Left hindlimb (tissue), 1 donor: ENCODE data around the gene PRCD.
"Not testable (repeated sequence)": the region's sequence is repeated elsewhere in the genome, so short reads cannot be mapped to it uniquely, and the experiment has no call there.

Experiments used
- DNase-seq: peaks from one replicate; pipeline ENCODE4 v3.0.0-alpha.2; 2018

Gene PRCD

DNA sequence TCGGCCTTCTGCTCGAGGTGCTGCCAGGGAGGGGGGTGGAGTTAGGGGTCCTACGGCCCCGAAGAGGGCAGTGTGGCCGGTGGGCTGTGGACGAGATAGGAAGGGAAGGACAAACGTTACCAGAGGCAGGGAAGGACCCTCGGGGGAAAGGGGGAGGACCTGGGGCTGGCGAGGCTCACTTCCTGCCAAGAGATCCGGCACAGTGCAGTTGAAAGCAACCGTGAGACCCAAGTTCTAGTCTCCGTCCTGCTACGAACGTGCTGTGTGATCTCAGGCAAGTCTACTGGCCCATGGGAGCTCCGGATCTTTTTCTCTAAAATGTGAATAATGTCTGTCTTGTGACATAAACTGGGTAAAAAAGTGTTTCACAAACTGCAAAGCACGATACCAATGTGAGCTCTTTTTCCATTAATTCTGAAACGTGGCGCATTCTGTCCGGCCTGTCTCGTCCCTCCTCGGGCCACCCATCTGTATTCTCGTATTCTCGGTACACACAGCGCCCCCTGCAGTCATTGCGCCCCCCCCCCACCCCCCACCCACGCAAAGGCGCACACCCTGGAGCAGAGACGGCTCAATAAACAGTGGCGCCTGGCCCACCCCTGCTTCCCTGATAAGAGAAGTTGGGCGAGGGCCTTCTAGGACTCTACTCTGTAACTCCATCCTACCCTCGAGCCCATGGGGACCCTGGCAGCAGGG lies 11.2 kb upstream of the PRCD start:
- DNase-seq = no peak

DNA sequence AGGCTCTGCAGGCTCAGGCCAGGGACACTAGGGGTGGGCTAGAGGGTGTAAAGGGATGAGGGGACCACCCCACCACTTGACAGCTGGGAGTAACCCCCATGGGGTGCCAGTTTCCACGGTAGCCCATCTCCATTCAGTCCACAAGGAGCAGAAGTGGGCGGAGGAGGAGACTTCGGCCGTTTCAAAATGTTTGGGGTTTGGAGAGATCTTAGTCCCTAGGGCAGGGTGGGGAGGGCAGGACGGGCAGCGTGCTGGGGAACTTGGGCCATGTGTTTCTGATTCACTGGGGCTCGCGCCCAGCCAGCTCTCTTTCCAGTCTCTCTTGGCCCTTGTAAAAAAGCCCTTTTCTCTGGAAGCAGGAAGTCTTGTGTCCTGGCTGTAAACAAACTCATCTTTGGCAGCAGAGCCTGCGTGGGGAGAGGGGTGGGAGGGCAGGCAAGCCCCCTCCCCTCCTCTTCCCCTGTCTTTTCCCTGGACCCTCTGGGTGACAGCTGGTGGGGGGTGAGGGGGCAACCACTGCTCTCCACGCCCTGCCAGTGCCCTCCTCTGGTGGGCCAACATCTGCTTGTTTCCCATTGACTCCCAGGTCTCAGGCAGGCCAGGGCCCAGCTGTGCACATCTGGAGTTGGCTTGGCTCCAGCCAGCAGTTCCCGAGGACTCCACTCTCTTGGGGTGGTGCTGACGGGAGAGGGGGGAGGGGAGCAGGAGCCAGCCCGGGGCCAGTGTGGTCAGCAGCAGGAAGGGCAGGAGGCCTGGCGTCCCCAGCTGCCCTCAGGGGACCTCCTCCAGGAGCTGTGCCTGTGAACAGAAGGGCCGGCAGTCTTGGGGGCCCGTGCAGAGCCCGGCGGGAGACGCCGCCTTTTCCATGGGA lies 10.4 kb upstream of the PRCD start:
- DNase-seq = peak; percentile 91

DNA sequence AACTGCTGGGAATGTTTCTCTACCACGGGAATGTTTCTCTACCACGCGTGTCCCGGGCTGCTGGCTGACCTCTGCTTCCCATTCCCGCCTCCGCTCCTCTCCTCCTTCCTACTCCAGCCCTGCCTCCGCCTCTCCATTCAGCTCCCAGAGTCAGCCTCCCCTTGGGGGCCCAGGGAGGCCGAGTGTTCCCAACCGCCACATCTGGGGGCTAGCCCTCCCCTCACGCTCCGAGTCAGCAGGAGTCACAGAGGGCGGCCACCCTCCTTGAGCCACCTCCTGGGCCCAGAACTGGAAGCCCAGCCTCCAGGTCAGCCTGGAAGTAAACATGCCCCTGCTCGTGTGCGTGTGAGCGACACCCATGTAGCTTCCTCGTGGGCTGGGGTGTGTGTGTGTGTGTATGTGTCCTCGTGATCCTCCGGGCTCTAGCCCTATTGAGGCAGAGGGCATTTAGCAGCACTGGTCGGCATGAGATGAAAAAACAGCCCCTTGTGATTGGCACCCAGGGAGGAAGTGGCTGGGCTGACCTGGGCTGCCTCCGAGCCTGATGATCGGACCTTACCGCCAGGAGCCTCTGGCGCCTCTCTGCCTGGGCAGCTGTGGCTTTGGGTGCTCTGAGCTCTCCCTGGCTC lies 9.6 kb upstream of the PRCD start:
- no peak for DNase-seq

DNA sequence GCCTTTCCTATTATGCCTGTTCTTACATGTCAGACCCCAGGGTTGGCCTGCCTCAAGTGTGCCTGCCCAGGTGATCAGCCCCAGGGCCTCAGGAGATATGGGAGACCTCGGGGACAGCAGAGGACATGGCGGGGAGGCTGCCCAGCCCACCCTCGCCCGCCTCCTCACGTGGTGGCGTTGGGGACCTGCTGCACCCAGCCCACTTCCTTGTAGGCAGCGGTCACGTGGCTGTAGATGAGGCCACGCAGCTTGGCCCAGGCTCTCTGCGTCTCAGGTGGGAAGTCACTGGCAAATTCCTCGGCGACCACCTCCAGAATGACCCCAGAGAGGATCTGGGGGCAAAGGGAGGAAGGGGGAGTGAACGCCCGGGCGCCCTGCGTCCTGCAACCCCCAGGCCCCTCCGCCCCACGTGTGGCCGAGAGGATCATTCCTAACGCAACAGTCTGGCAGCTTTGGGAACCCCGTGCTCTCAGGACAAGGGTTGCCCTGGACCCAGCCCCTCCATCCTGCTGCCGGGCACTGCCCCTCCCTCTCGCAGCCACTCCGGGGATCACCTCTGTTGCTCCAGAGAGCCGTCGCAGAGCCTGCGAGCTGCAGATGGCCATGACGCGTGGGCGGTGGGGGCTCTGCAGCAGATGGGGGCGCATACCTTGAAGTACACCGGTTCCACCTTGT lies 8.9 kb upstream of the PRCD start:
- DNase-seq = no peak

DNA sequence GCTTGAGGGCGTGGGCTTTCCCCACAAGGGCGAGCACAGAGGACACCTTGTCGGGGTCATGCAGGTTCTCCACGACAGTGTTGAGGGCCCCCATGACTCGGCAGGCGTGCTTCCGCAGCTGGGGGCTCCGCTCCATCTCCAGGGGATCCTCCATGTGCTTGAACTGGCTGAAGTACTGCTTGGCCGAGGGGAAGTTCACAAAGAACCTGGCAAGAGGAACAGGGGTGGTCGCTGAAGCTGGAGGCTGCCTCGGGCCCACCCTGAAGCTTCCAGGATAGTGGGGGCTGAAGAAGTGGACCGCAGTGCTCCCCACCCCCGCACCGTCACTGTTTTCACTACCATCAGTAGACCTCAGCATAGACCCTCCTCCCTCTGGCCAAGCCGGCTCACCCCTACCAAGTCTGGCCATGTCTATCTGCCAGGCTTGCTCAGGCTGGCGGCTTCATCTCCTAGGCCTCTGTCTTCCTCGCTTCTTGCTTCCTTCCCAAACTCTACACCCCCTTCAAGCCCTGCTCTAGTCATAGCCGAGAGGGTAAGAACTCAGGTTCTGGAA lies 8.3 kb upstream of the PRCD start:
- no peak for DNase-seq

DNA sequence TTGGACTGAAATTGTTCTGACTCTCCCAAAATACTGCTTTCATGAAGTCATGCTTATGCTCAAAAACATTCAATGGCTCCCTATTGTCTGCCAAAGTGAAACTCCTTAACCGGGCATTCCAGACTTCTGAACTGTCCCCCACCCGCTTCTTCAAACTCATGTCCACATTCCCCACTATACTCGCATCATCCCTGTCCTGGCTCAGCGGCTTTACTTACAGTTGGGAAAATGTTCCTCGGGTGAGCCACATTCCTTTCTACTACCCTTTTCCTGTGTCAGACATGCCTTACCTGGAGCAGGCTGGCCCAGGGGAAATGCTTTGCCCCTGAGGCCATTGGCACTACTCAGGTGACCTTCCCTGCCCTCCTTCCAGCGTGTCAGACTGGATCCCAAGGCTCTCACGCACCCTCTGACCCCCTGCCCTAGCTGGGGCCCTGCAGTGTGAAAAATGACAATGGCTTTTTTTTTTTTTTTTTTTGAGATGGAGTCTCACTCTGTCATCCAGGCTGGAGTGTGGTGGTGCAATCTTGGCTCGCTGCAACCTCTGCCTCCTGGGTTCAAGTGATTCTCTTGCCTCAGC lies 7.7 kb upstream of the PRCD start:
- DNase-seq = no peak

DNA sequence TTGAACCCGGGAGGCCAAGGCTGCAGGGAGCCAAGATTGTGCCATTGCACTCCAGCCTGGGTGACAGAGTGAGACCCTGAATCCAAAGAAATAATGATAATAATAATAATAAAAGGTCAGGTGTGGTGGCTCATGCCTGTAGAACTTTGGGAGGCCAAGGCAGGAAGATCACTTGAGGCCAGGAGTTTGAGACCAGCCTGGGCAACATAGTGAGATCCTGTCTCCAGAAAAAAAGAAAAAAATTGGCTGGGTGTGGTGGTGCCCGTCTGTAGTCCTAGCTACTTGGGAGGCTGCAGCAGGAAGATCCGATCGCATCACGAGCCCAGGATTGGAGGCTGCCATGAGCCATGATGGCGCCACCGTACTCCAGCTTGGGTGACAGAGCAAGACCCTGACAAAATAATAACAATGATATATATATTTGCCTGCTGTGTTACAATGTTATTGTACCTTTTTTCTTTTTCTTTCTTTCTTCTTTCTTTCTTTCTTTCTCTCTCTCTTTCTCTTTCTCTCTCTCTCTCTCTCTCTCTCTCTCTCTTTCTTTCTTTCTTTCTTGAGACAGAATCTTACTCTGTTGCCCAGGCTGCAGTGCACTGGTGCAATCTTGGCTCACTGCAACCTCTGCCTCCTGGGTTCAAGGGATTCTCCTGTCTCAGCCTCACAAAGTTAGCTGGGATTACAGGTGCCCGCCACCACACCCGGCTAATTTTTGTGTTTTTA lies 6.0 kb upstream of the PRCD start:
- not testable (repeated sequence) for DNase-seq

DNA sequence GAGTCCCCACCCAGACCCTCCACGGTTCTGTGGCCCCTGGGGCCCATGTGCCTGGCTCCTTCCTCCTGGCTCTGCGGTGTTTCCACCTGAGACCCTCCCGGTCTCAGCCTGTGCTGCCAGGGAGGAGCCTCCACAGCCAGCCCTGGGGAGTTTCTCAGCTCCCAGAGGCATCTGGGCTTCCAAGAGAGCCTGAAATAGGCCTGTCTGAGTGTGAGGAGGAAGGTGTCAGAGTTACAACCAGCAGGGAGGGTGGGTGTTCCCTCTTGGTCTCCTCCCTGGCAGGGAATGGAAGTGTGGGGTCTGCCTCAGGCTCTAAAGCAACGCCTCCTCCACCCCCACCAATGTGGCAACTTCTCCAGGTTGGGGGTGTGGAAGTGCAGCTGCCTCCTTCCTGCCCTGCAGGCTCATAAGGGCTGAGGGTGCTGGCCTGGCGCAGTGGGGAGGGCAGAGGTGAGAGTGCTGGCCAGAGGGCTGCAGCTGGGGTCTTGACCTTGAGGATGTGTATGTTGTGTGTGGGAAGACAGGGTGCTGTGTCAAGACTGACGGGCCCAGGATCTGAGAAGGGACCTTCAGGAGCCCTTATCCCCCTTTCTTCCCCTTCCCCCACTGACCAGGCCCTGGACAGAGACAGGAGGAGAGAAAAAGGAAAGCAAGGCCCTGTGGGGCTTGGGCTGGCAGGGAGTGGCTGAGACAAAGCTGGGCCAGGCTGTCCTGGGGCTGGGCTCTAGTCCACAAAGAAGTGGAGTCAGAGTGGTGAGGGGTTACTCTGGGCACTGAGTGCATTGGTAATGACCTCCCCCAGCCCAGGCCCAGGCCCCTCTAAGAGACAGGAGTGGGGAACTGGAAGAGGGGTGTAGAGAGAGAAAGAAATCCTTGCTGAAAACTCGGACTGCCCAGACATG lies 4.8 kb upstream of the PRCD start:
- DNase-seq = no peak

DNA sequence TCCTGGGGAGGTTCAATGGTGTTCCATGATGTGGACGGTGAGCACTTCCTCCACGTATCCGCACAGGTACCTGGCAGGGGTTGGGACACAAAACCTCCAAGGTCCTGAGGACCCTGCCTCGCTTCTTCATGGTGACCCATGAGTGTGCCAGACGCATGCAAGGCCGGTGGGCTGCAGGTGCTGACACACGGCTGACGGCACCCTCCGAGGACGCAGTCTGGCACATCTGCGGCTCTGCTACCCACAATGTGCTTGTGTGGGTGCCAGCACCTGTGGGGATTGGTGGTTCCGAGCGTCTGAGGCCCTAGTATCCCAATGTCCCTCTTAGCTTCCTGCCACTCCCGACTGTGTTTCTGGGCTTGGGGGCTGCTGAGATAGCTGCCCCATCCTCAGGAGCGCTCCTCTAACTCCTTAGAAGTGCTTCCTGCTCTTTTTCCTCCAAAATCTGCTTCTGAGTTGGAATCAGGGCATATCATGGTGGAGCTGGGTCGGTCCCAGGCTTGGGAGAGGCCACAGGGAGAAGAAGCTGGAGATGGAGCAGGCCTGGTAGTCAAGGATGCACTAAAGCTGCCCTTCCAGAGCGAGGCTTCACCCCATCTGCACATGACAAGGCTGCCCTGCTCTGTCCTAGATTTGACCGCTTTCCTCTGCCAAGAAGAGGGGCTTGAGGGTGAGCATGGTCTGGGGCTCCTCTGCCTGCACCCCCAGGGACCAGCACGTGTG lies 3.9 kb upstream of the PRCD start:
- no peak for DNase-seq

DNA sequence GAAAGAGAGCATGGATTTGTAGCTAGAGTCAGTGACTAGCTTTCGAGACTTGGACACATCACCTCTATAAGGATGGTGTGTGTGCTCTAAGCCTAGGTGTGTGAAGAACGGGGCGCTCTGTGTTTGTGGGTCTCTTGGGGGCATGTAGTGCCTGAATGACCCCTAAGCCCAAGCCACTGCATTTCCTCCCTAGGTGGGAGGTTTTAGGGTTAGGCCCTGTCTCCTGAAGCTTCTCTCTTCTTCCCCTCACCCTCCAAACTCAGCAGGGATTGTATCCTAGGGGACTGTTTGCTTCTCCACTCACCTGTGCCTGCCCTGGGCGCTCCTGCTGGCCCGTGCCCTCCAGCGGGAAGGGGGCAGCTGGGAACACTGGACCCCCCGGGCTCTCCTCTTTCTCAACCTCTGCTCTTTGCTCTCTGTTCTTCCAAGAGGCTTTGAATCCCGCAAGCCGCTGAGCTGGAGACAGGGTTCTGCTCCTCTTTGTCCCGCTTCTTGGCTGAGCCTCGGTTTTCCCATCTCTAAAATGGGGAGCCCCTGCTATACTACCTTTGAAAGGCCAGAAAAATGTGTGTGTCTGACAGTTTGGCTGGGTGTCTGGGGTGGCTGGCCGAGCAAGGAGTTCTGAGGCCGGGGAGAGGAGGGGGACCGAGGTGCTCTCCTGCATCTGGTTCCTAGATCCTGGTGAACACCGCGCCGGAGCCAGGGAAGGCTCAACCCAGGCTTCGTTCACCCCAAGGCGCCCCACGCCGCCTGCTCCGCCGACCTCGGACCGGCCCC lies 3.1 kb upstream of the PRCD start:
- DNase-seq = no peak

DNA sequence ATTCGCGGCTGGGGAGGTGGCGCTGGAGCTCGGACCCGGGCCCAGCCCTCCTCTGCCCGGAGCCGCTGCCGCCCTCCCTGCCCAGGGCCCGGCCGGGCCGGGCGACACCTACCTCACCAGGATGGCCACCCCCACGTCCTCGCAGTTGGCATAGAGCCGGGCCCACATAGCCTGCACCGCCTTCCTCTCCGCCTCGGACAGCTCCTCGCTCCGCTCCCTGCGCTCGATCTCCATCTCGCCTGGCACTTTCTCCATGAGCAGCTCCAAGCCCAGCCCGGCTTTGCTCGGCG lies 2.6 kb upstream of the PRCD start:
- DNase-seq = no peak

DNA sequence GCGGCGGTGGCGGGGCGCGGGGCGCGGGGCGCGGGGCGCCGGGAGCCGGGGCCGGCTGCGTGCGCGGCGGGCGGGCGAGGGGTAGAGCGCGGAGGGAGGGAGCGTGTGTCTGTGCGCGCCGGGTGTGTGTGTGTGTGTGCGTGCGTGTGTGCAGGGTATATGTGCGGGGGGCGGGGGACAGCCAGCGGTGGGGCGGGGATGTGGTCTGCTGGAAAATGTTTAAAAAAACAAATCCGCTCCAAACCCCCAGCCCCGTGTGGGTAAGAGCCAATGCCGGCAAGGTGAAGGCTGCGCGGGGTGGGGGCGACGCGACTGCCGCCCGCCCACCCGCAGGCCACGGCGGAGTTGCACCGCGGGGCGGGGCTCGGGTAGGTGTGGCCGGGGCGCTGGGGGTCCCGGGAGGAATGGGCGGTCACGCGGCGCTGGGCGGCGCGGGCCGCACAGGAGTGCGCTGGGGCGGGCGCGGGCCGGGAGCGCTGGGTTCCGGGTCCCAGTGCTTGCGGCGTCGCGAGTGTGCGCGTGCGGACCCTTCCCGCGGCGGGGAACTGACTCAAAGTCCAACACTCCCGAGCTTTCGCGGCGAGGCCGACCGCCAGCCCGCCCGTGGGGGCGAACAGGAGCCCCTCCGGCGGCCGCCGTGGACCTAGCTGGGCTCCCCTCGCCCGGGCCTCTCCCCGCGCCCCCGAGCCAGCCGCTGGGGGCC lies 2.1 kb upstream of the PRCD start, which contains the start of gene CYGB:
TSS of gene CYGB (minus strand) at position 132 of the 703 bp plus-strand sequence. CDS start 167 bp downstream, outside the sequence.
- DNase-seq = no peak

DNA sequence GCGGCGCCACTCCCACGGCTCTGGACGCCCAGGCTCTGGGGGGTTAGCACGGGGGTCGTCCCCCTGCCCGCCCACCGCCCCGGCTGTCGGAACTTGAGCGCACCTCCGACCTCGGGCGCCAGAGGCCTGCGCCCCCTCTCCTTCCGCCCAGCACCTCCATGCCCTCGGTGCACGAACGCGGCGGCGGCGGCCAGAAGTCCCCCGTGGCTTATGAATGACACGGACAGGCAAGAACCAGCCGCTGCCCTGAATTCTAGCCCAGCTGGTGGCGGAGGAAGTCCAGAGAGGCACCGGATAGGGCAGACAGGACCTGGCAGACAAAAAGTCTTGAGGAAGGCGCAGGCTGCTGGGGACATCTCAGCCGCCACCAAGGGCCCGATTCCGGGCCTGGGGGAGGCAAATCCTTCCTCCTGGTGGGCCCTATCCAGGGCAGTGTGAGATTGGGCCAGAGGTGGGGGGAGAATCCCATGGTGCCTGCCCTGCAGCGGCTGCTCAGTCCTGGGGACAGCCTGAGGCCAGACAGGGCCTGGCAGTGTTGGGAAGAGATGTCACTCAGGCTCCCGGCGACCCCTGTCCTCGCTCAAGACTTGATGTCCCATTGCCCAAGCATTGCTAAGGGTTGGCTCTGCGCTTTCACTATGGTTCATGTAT lies 1.4 kb upstream of the PRCD start:
- DNase-seq = no peak

DNA sequence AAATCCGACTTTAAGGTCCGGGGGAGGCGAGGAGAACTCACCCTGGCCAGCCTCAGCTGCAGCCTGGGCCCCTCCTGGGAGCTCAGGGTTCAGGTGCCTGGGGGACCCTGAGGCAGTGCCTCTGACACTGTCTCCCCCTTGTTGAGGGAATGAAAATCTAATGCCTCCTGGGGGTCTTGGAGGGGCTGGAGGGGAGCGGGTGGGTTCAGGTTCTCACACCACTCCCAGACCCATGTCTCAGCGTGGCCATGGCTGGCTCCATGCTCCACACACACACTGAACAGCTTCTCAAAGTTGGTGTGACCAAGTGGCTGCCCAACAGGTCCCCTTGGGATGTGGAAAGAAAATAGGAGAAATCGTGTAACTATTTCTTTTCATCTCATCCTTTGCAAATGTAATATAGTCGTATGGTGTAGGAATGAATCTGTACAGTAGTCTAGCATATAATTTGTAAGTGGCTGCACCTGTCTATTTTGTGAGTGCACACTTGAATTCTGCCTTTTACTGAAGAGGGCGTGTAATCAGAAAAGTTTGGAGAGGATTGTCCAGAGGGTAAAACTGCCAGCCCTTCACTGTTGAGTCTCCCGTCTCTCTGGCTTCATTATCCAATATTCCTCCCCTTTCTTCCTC lies 788 bp upstream of the PRCD start:
- DNase-seq = no peak

DNA sequence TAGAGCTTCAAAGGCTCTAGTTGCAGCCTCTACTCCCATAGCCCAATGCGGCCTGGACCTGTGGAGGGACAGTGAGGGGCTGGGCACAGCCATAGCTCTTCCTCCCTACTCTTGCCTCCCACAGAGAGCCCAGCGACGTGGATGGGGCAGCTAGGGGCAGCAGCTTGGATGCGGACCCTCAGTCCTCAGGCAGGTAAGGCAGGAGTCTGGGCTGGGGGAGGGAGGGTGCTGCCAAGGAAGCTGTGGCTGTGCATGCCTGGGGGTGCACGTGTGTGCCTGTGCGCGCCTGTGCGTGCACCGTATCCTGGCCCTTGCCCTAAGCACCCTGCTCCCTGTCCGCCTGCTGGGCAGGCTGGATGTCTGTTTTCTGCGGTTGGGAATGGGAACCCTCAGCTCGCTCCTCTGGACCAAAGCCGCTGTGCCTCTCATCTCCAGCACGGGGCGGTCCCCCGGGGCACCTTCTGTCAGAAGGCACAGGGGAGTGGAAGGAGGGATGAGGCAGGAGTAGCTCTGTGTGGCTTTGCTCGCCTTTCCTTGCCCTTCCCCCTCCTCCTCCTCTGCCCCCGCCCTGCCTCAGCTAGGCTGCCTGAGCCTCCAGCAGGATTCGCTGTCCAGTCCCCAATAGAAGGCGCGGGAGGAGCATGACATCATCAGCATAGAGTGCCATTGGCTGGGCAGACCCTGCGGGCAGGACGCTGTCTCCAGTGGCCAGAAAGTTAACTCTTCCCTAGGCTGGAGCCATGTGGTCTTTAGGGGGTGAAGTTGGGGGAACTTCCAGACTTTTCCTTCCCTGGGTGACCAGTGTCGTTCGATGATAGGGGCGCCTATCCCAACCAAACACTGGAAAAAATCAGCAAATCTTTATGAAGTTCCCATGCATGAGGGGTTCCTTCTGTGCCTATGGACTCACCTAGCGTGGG lies 797 bp downstream of the PRCD start:
- peak; percentile 94 for DNase-seq

DNA sequence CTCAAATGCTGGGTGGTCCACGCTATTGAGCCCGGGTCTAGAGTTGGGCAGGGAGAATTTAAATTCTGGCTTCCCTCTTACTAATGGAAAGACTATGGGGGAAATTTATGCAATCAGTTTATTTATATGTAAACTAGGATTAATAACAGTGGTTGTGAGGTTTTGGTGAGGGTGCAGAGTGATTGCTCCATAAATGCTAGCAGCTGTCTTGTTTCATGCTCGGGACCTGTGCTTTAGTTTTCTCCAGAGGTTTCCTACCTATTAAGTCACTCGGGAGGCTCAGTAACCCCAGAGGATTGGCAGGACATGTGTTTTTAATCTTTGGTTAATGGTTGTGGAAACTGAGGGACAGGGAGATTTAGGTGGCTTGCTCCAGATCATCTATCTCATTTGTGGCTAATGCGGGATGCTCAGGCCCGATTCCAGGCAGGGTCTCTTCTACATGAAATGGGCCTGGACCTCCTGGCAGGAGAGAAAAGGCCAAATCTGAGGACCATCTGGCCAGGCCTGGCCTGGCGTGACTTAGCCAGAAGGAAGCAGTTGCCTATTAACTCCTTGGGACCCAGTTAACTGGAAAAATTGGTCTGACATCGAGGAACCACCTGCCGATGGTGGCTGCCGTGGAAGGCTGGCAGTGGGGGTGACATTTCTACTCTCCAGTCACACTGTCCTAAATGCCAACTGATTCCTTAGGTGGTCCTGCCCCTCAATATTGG lies 2.1 kb downstream of the PRCD start:
- no peak for DNase-seq
